ENCODE results near the gene SLC30A7. TPM values are rescaled to one million over a fixed set of nuclear protein-coding genes. Genes with fewer than 3 reads are reported as not detected.

Gene SLC30A7
- total and polyA plus RNA-seq, 3 donors from 2014 or later, result 7.1 to 14.7 (median 14.1) TPM

DNA sequence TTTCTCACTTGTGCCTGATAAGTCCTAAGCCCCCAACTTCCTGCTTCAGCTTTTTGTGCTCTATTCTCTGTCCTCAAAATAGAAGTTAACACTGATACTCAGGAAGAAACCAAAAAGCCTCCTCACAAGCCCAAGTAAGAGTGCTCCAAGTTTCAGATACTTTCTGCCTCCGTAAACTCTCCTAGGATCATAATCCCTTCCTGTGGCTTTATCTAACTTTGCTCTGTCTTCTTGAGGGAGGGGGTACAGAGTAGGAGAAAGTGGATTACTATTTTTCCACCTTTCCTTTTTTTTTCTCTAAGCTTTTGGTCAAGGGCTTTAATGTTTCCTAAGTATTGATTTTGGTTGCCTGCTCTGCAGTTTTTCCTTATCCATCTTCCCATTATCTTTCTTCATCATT, 75.1 kb downstream of the SLC30A7 start:
- no peaks in the 10 kb centered on the region for H3K9me3 ChIP-seq
- H3K4me3 ChIP-seq, result no peak overlapping the region
- WGBS, 2 donors, result 96 to 100% methylated on average over 1 of the region's 1 CpG
- no peaks in the 10 kb centered on the region for H3K36me3 ChIP-seq (ENCODE audit: low read depth, missing control alignments)
- intact Hi-C loops (cut with DNase I; ENCODE audit: low total_unique reads), result no loop called here
- no peak for DNase-seq
- no peak overlapping the region for H3K27ac ChIP-seq
- no peaks in the 10 kb centered on the region for H3K4me1 ChIP-seq
- no peaks in the 10 kb centered on the region for H3K27me3 ChIP-seq
- no peak for TF ChIP-seq POLR2A (IDR thresholded peaks at IDR 0.05)
- TF ChIP-seq, protein P1, sequence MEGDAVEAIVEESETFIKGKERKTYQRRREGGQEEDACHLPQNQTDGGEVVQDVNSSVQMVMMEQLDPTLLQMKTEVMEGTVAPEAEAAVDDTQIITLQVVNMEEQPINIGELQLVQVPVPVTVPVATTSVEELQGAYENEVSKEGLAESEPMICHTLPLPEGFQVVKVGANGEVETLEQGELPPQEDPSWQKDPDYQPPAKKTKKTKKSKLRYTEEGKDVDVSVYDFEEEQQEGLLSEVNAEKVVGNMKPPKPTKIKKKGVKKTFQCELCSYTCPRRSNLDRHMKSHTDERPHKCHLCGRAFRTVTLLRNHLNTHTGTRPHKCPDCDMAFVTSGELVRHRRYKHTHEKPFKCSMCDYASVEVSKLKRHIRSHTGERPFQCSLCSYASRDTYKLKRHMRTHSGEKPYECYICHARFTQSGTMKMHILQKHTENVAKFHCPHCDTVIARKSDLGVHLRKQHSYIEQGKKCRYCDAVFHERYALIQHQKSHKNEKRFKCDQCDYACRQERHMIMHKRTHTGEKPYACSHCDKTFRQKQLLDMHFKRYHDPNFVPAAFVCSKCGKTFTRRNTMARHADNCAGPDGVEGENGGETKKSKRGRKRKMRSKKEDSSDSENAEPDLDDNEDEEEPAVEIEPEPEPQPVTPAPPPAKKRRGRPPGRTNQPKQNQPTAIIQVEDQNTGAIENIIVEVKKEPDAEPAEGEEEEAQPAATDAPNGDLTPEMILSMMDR (IDR thresholded peaks at IDR 0.05), result no peak

- Histone ChIP-seq H3K4me3 (no peak overlapping the region), H3K27ac (no peak overlapping the region), H3K36me3 (ENCODE audit: low read depth, missing control alignments) (no peaks in the 10 kb centered on the region), H3K27me3 (no peaks in the 10 kb centered on the region), H3K9me3 (no peaks in the 10 kb centered on the region), H3K4me1 (no peaks in the 10 kb centered on the region)
- DNase-seq, result no peak
- intact Hi-C loops (cut with DNase I; ENCODE audit: low total_unique reads), result no loop called here
- no peak for TF ChIP-seq POLR2A (IDR thresholded peaks at IDR 0.05)
- TF ChIP-seq, protein P1 (IDR thresholded peaks at IDR 0.05), result no peak
- 70 to 74% methylated on average over 1 of the region's 1 CpG for whole genome bisulfite sequencing, 2 donors
Measured at GRCh38 chr1:100972185-100972584, 76.3 kb downstream of the SLC30A7 start.

GRCh38 chr1:100976936-100977335, 81.0 kb downstream of the SLC30A7 start:
- Histone ChIP-seq H3K4me1 (no peaks in the 10 kb centered on the region), H3K36me3 (ENCODE audit: low read depth, missing control alignments) (no peaks in the 10 kb centered on the region), H3K4me3 (no peak overlapping the region), H3K9me3 (no peaks in the 10 kb centered on the region), H3K27me3 (no peaks in the 10 kb centered on the region), H3K27ac (no peak overlapping the region)
- TF ChIP-seq, protein P1 (IDR thresholded peaks at IDR 0.05), result no peak
- TF ChIP-seq POLR2A (IDR thresholded peaks at IDR 0.05), result no peak
- DNase-seq, result no peak
- 90 to 94% methylated on average over 1 of the region's 1 CpG for WGBS, 2 donors
- intact Hi-C loops (cut with DNase I; ENCODE audit: low total_unique reads), result no loop called here

DNA sequence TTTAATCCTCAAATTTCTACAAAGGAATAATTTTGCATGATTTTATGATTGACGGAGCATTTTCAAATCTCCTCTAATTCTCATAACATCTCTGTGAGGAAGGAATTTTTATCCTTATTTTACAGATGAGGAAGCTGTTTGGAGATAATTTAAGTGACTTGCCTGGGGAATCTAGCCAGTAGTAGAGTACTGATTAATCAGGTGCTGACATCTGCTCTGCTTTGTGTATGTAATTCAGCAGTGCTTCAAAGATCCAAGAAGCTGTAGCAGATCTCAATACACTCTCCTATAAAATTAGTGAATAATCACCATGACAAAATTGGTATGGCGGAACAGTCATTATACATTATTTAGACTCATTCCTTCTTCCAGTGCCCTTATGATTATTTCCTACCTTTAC, 83.7 kb downstream of the SLC30A7 start:
- no peaks in the 10 kb centered on the region for H3K9me3 ChIP-seq
- no peak for DNase-seq
- intact Hi-C loops (cut with DNase I; ENCODE audit: low total_unique reads), result no loop called here
- no peak overlapping the region for H3K4me3 ChIP-seq
- TF ChIP-seq, protein P1 (IDR thresholded peaks at IDR 0.05), result no peak
- no peak for TF ChIP-seq POLR2A (IDR thresholded peaks at IDR 0.05)
- H3K4me1 ChIP-seq, result no peaks in the 10 kb centered on the region
- 95 to 98% methylated on average over 2 of the region's 2 CpGs for WGBS, 2 donors
- no peak overlapping the region for H3K27ac ChIP-seq
- H3K36me3 ChIP-seq (ENCODE audit: low read depth, missing control alignments), result no peaks in the 10 kb centered on the region
- H3K27me3 ChIP-seq, result no peaks in the 10 kb centered on the region

- no peaks in the 10 kb centered on the region for H3K9me3 ChIP-seq
- no peak for DNase-seq
- intact Hi-C loops (cut with DNase I; ENCODE audit: low total_unique reads), result no loop called here
- no peak overlapping the region for H3K4me3 ChIP-seq
- TF ChIP-seq POLR2A (IDR thresholded peaks at IDR 0.05), result no peak
- TF ChIP-seq, protein P1 (IDR thresholded peaks at IDR 0.05), result no peak
- 94 to 96% methylated on average over 4 of the region's 4 CpGs for WGBS, 2 donors
- H3K27me3 ChIP-seq, result no peaks in the 10 kb centered on the region
- H3K4me1 ChIP-seq, result no peaks in the 10 kb centered on the region
- no peaks in the 10 kb centered on the region for H3K36me3 ChIP-seq (ENCODE audit: low read depth, missing control alignments)
- no peak overlapping the region for H3K27ac ChIP-seq
Measured at GRCh38 chr1:100982793-100983192, 86.9 kb downstream of the SLC30A7 start.

Measured in testis (tissue), 3 donors.